Prostate gland (tissue), 2 donors: ENCODE results near the gene ACTL7A.

Experiments used
- CTCF ChIP-seq, 4 experiments: fragments of 200-600 bp in 2 of 4; fragments of 450-650 bp in 2 of 4; sonication (generic) in 2 of 4; IDR thresholded peaks; 1 replicate in 3 of 4; 2 replicates in 1 of 4; pipeline ENCODE4 v1.5.1; 2016 to 2019; ENCODE audit warnings: antibody characterized with exemption in 4 of 4, mild to moderate bottlenecking in 2 of 4, moderate library complexity in 2 of 4
- POLR2A ChIP-seq: fragments of 450-650 bp; IDR thresholded peaks from one replicate; pipeline ENCODE4 v1.6.1; 2016; ENCODE audit warnings: antibody characterized with exemption, mild to moderate bottlenecking
- POLR2AphosphoS5 ChIP-seq: sonication (generic); formaldehyde crosslinking; IDR thresholded peaks from one replicate; pipeline ENCODE4 v1.6.1; 2017; ENCODE audit warnings: antibody characterized with exemption

GRCh38 chr9:108815156-108815555 is 46.9 kb upstream of the ACTL7A start:
- no peak for TF ChIP-seq POLR2AphosphoS5
- no peak for TF ChIP-seq POLR2A
- TF ChIP-seq CTCF (IDR thresholded peaks at IDR 0.05) = no peak
